Activated CD4-positive, alpha-beta T cell treated with anti-CD3 and anti-CD28 coated beads for 36 hours (primary cell): Measurements from ENCODE around the gene CSE1L. TPM values are rescaled to one million over a fixed set of nuclear protein-coding genes. Genes with fewer than 3 reads are reported as not detected.
A peak's percentile ranks its signal among the peaks of the same experiment; 100 is the strongest.
"Not testable (repeated sequence)": the region's sequence is repeated elsewhere in the genome, so short reads cannot be mapped to it uniquely, and the experiment has no call there.

Experiments
- ATAC-seq: fragments of 200-7000 bp; cut with Tn5 transposase; one replicate; pipeline ENCODE4 v1.10.0; 2021; ENCODE audit warnings: mild to moderate bottlenecking, moderate library complexity
- CTCF ChIA-PET: fragments of 350-600 bp; sonication (Branson Sonifier 250); formaldehyde crosslinking; loops from one replicate; lab custom pipeline; 2021; ENCODE audit warnings: antibody characterized with exemption; lab: Charles Lee
- POLR2A ChIA-PET: fragments of 350-600 bp; sonication (Branson Sonifier 250); formaldehyde crosslinking; loops from one replicate; lab custom pipeline; 2021; ENCODE audit warnings: antibody characterized with exemption, inconsistent platforms; lab: Charles Lee
- DNase-seq: peaks from one replicate; pipeline ENCODE4 v3.0.0-alpha.2; 2020
- H3K27ac Mint-ChIP-seq: one replicate; pipeline ENCODE4 v1.8.0; 2021; ENCODE audit warnings: mixed read lengths
- H3K27me3 Mint-ChIP-seq: one replicate; pipeline ENCODE4 v1.8.0; 2021; ENCODE audit warnings: mixed read lengths
- H3K36me3 Mint-ChIP-seq: one replicate; pipeline ENCODE4 v1.8.0; 2021; ENCODE audit warnings: low read depth, mixed read lengths
- H3K4me1 Mint-ChIP-seq: one replicate; pipeline ENCODE4 v1.8.0; 2021; ENCODE audit warnings: mixed read lengths
- H3K4me3 Mint-ChIP-seq: one replicate; pipeline ENCODE4 v1.8.0; 2021; ENCODE audit warnings: mild to moderate bottlenecking, moderate library complexity, mixed read lengths
- H3K9me3 Mint-ChIP-seq: one replicate; pipeline ENCODE4 v1.8.0; 2021; ENCODE audit warnings: low read depth, mixed read lengths
- intact Hi-C, 2 experiments: fragments of 100-400 bp; cut with DNase I in 1 of 2; cut with micrococcal nuclease in 1 of 2; formaldehyde crosslinking; loops; one replicate each; pipeline versions ENCODE4 v1.14.2 to v1.15.1; 2022 to 2024; cut with DNase I, micrococcal nuclease
- total RNA-seq, 2 experiments: library from RNA; stranded (reverse); gene quantifications; one replicate each; pipeline ENCODE4 v1.2.3, GENCODE V29; 2021

CSE1L gene
- total RNA-seq, 2 experiments from 2014 or later, result 119 to 126 TPM

DNA sequence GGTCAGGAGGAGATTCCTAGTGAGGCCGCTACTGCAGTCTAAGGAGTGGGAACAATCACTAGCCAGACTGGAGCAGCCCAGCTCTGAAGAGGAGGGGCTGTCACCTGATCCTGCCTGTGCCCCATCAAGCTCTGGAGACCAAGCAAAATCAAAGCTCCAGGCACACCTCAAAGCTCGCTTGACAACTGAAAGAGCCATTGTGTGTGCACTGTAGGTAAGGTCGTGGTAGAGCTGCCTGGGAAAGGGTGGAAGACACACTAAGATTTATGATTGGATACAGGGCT lies 58.2 kb downstream of the CSE1L start:
- Mint-ChIP-seq H3K36me3 (peaks cover 41% of the 10 kb centered on the region), H3K9me3 (no peaks in the 10 kb centered on the region), H3K27me3 (no peaks in the 10 kb centered on the region), H3K27ac (no peak overlapping the region), H3K4me3 (no peak overlapping the region), H3K4me1 (peaks cover 5% of the 10 kb centered on the region)
- no peak for DNase-seq
- POLR2A ChIA-PET, result no interaction called here
- ATAC-seq, result no peak
- CTCF ChIA-PET, result no interaction called here
- intact Hi-C loops, result no loop called here

- H3K4me3 Mint-ChIP-seq, H3K9me3 Mint-ChIP-seq, H3K4me1 Mint-ChIP-seq, ATAC-seq, CTCF ChIA-PET, DNase-seq, H3K27me3 Mint-ChIP-seq, intact Hi-C loops, POLR2A ChIA-PET, H3K27ac Mint-ChIP-seq: not testable (repeated sequence)
- peaks cover 41% of the 10 kb centered on the region for H3K36me3 Mint-ChIP-seq
These were observed 59.0 kb downstream of the CSE1L start for GRCh38 chr20:49104979-49105547.

GRCh38 chr20:49106328-49106727 lies 60.2 kb downstream of the CSE1L start:
- Mint-ChIP-seq H3K36me3 (peaks cover 42% of the 10 kb centered on the region), H3K4me1 (peaks cover under 1% of the 10 kb centered on the region), H3K4me3 (no peak overlapping the region), H3K27ac (no peak overlapping the region), H3K9me3 (no peaks in the 10 kb centered on the region), H3K27me3 (no peaks in the 10 kb centered on the region)
- intact Hi-C loops, result no loop called here
- POLR2A ChIA-PET, result interaction anchor here (0.6 kb wide), 1 partner anchor 62 kb away, joined by 3 read pairs; no protein-coding TSS in a partner anchor
- CTCF ChIA-PET, result interaction anchor here (0.9 to 1.0 kb wide), 2 partner anchors 15 to 28 kb away, joined by 3 to 4 read pairs; no protein-coding TSS in a partner anchor
- DNase-seq (no peak), ATAC-seq (no peak)

DNA sequence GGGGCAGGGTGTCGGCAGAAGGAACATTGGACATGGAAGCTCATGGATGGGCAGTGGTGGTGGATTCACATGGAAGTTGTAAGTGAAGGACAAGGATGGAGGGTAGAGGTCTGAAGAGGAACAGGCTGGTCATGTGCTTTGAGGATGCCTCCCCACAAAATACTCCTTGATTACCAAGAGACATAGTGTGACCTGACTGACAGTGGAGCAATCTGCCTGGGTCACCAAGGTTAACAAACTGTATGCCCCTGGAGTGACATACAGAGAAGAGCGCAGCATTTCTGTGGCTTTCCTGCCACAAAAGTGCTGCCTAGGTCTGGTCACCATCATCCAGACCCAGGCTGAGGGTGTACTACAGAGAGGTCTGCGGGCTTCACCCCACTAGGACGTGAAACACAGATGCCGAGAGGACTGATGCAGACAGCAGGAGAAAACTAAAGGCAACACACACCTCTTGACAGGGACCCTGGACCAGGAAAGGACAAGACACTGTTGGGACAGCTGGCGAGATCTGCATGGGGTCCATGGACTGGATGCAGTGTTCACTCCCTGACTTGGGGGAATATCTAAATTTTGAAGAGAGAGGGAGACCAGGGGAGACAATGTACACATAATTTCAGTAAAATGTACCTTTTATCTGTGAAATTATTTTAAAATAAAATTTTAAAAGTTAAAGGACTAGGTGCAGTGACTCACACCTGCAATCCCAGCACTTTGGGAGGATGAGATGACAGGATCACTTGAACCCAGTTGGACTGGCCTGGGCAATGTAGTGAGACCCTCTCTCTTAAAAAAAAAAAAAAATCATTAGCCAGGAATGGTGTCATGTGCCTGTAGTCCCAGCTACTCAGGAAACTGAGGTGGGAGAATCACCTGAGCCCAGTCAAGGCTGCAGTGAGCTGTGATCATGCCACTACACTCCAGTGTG lies 64.9 kb downstream of the CSE1L start:
- CTCF ChIA-PET, result interaction anchor here (0.6 to 0.7 kb wide), 3 partner anchors 55 to 1470 kb away, joined by 3 read pairs; no protein-coding TSS in a partner anchor
- peaks cover 2% of the 10 kb centered on the region for H3K4me1 Mint-ChIP-seq
- no peak overlapping the region for H3K4me3 Mint-ChIP-seq
- POLR2A ChIA-PET, result no interaction called here
- no peaks in the 10 kb centered on the region for H3K27me3 Mint-ChIP-seq
- no peaks in the 10 kb centered on the region for H3K9me3 Mint-ChIP-seq
- ATAC-seq (no peak), DNase-seq (no peak)
- H3K27ac Mint-ChIP-seq, result no peak overlapping the region
- intact Hi-C loops, result no loop called here
- peaks cover 37% of the 10 kb centered on the region for H3K36me3 Mint-ChIP-seq

DNA sequence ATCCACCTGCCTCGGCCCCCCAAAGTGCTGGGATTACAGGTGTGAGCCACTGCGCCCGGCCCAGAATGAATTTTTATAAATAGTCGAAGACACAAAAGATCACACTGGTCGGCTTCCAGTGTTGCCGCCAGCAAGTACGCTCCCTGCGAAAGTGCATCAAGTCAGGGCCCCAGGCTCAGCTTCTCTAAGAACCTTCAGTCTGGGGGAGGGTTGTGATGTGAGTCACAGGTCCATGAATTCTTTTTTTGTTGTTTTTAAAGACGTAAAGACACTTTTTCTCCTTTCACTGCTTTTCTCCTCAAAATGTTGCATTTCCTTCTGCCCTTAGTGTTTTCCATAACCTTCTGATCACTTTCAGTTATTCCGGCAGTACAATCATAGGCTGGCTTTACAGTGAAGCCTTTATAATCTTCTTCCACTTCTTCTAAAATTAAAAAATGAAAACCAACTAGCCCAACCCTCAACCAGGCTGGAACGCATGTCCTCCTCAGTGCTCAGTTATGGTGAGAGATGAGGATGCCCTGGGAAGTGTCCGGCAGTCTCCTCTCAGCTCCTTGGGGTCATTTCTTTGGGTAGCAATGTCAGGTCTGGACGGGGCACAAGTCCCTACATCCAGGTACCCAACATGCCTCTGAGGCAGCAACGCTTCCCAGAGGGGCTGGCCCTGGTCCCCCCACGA lies 66.6 kb downstream of the CSE1L start:
- no peak for ATAC-seq
- DNase-seq, result no peak
- Mint-ChIP-seq H3K4me1 (peaks cover 2% of the 10 kb centered on the region), H3K36me3 (peaks cover 50% of the 10 kb centered on the region), H3K9me3 (no peaks in the 10 kb centered on the region), H3K27me3 (no peaks in the 10 kb centered on the region), H3K4me3 (no peak overlapping the region), H3K27ac (peak overlapping the region; percentile 34)
- intact Hi-C loops, result no loop called here
- ChIA-PET CTCF (interaction anchor here (0.8 to 1.1 kb wide), 2 partner anchors 37 to 105 kb away, joined by 4 read pairs; no protein-coding TSS in a partner anchor), POLR2A (interaction anchor here (0.5 kb wide), 1 partner anchor 12 kb away, joined by 3 read pairs; no protein-coding TSS in a partner anchor)

GRCh38 chr20:49115564-49115963 lies 69.5 kb downstream of the CSE1L start:
- H3K36me3 Mint-ChIP-seq, result peaks cover 63% of the 10 kb centered on the region
- CTCF ChIA-PET, result no interaction called here
- intact Hi-C loops, result no loop called here

DNA sequence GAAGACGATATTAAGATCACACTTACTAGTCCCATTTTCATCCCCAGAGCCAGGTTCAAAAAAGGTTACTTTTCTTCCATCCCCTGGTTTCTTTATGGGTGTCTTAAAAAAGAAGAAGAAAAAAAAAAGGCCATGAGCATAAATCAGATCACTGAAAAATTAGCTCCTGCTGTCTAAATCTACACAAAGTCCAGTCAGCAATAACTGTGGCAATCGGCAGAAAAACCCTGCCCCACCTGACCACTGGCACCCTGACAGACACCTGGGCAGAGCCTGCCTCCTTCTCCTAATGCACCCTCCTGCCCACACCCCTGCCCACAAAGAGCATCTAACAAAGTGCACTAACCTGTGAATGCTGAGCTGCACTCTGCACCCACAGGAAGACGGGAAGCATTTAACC lies 72.2 kb downstream of the CSE1L start:
- H3K4me1 Mint-ChIP-seq, result no peaks in the 10 kb centered on the region
- peaks cover 65% of the 10 kb centered on the region for H3K36me3 Mint-ChIP-seq
- no peak overlapping the region for H3K4me3 Mint-ChIP-seq
- H3K27me3 Mint-ChIP-seq, result no peaks in the 10 kb centered on the region
- CTCF ChIA-PET, result no interaction called here
- POLR2A ChIA-PET, result no interaction called here
- DNase-seq (no peak), ATAC-seq (no peak)
- no peaks in the 10 kb centered on the region for H3K9me3 Mint-ChIP-seq
- no peak overlapping the region for H3K27ac Mint-ChIP-seq
- intact Hi-C loops, result no loop called here

More at GRCh38 chr20:49115564-49115963, 69.5 kb downstream of the CSE1L start:
- POLR2A ChIA-PET, result no interaction called here
- H3K4me3 Mint-ChIP-seq, result no peak overlapping the region
- H3K9me3 Mint-ChIP-seq, result no peaks in the 10 kb centered on the region
- DNase-seq (no peak), ATAC-seq (no peak)
- H3K27ac Mint-ChIP-seq, result no peak overlapping the region
- peaks cover 2% of the 10 kb centered on the region for H3K4me1 Mint-ChIP-seq
- H3K27me3 Mint-ChIP-seq, result no peaks in the 10 kb centered on the region

DNA sequence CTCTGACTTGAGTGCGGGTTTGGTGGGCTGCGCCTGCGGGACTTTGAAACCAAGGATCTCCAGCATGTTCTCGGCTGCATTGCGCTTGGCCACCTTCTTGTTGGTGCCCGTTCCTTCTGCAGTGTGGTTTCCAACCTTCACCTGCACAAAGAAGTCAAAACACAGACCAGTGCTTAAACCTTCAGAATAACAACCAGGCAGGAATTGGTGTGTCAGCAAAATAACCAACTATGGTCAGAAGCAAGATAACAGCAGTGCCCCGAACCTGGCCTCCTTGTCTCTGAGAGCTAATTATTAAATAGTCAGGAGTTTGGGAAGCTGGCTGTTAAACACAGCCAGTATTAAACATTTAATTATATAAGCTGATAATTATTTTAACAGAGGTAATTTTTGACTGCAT lies 73.9 kb downstream of the CSE1L start:
- H3K27me3 Mint-ChIP-seq, result no peaks in the 10 kb centered on the region
- no peak overlapping the region for H3K4me3 Mint-ChIP-seq
- H3K9me3 Mint-ChIP-seq, result no peaks in the 10 kb centered on the region
- H3K36me3 Mint-ChIP-seq, result peaks cover 65% of the 10 kb centered on the region
- CTCF ChIA-PET, result interaction anchor here (0.7 to 1.1 kb wide), 2 partner anchors 13 to 97 kb away, joined by 3 to 5 read pairs; no protein-coding TSS in a partner anchor
- DNase-seq (no peak), ATAC-seq (no peak)
- H3K4me1 Mint-ChIP-seq, result no peaks in the 10 kb centered on the region
- no peak overlapping the region for H3K27ac Mint-ChIP-seq
- intact Hi-C loops, result no loop called here
- POLR2A ChIA-PET, result no interaction called here

DNA sequence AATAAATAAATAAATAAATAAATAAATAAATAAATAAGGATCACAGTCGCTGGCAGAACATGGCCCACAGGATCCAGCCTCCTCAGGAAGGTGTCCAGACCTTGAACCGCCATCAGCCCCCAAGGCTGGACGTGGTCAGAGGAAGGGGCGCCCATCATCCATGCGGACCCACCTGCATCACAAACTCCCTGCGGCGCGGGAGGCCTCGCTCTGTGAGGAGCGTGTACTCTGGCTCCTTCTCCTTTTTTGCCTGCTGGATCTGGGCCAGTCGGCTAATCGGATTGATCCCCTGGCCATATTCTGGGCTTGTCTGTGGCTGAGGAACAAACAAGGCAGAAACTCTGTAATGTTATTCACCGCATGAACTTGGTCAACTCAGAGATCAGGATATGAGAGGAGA lies 76.8 kb downstream of the CSE1L start:
- DNase-seq (no peak), ATAC-seq (no peak)
- Mint-ChIP-seq H3K27ac (no peak overlapping the region), H3K27me3 (no peaks in the 10 kb centered on the region), H3K4me3 (no peak overlapping the region), H3K4me1 (no peaks in the 10 kb centered on the region), H3K9me3 (no peaks in the 10 kb centered on the region), H3K36me3 (peaks cover 57% of the 10 kb centered on the region)
- ChIA-PET POLR2A (no interaction called here), CTCF (no interaction called here)
- intact Hi-C loops, result no loop called here

GRCh38 chr20:49123982-49124381 lies 77.9 kb downstream of the CSE1L start:
- Mint-ChIP-seq H3K27ac (peak overlapping the region; percentile 56), H3K4me1 (no peaks in the 10 kb centered on the region), H3K36me3 (peaks cover 49% of the 10 kb centered on the region), H3K4me3 (no peak overlapping the region), H3K27me3 (no peaks in the 10 kb centered on the region), H3K9me3 (no peaks in the 10 kb centered on the region)
- POLR2A ChIA-PET, result no interaction called here
- intact Hi-C loops, result no loop called here
- CTCF ChIA-PET, result interaction anchor here (0.8 kb wide), 1 partner anchor 172 kb away, joined by 3 read pairs; no protein-coding TSS in a partner anchor
- no peak for DNase-seq
- ATAC-seq, result no peak

GRCh38 chr20:49132995-49133478 lies 86.9 kb downstream of the CSE1L start:
- POLR2A ChIA-PET, result interaction anchor here (0.6 kb wide), 2 partner anchors 20 to 35 kb away, joined by 4 to 14 read pairs; no protein-coding TSS in a partner anchor
- DNase-seq, result no peak

More at GRCh38 chr20:49132995-49133478, 86.9 kb downstream of the CSE1L start:
- CTCF ChIA-PET, result interaction anchor here (0.7 to 15.1 kb wide), 30 partner anchors 11 to 495 kb away, joined by 3 to 166 read pairs (median 4); partner anchors contain the start of gene DDX27
- Mint-ChIP-seq H3K27me3 (no peaks in the 10 kb centered on the region), H3K27ac (peak overlapping the region; percentile 37), H3K4me3 (no peak overlapping the region), H3K36me3 (peaks cover 24% of the 10 kb centered on the region), H3K4me1 (peaks cover 4% of the 10 kb centered on the region), H3K9me3 (no peaks in the 10 kb centered on the region)
- ATAC-seq, result peak; percentile 61
- intact Hi-C loops, result loop anchor here (1.0 to 5.0 kb wide), 3 partner anchors 34 to 84 kb away; partner anchors contain the start of gene STAU1 (in 1 of the 2)
